Measurements from ENCODE around the gene SH2B3. TPM values are rescaled to one million over a fixed set of nuclear protein-coding genes. Genes with fewer than 3 reads are reported as not detected.

Gene SH2B3
- total RNA-seq, 1 donor from 2014 or later, result 47.1 TPM

GRCh38 chr12:111379942-111380554 is 25.7 kb upstream of the SH2B3 start:
- TF ChIP-seq CTCF (IDR thresholded peaks at IDR 0.05), result no peak
- Histone ChIP-seq H3K4me1 (no peaks in the 10 kb centered on the region), H3K4me3 (no peak overlapping the region), H3K36me3 (no peaks in the 10 kb centered on the region), H3K9me3 (no peaks in the 10 kb centered on the region), H3K27me3 (peaks cover 4% of the 10 kb centered on the region), H3K27ac (no peak overlapping the region)
- ATAC-seq (no peak), DNase-seq (no peak)
- intact Hi-C loops (cut with DNase I), result no loop called here

GRCh38 chr12:111384596-111384995 is 21.1 kb upstream of the SH2B3 start:
- intact Hi-C loops (cut with DNase I), result no loop called here
- TF ChIP-seq CTCF (IDR thresholded peaks at IDR 0.05), result no peak
- ATAC-seq, result no peak

GRCh38 chr12:111386885-111387284 is 18.8 kb upstream of the SH2B3 start:
- no peak for ATAC-seq
- no peaks in the 10 kb centered on the region for H3K9me3 ChIP-seq
- no peaks in the 10 kb centered on the region for H3K4me1 ChIP-seq
- DNase-seq, result no peak
- intact Hi-C loops (cut with DNase I), result no loop called here
- H3K27ac ChIP-seq, result no peak overlapping the region
- H3K36me3 ChIP-seq, result no peaks in the 10 kb centered on the region
- H3K4me3 ChIP-seq, result no peak overlapping the region
- TF ChIP-seq CTCF (IDR thresholded peaks at IDR 0.05), result no peak
- H3K27me3 ChIP-seq, result peaks cover 4% of the 10 kb centered on the region

More at GRCh38 chr12:111384596-111384995, 21.1 kb upstream of the SH2B3 start:
- Histone ChIP-seq H3K4me3 (no peak overlapping the region), H3K4me1 (no peaks in the 10 kb centered on the region), H3K9me3 (no peaks in the 10 kb centered on the region), H3K27me3 (peaks cover 4% of the 10 kb centered on the region), H3K27ac (no peak overlapping the region), H3K36me3 (no peaks in the 10 kb centered on the region)
- no peak for DNase-seq

- no peak for DNase-seq
- Histone ChIP-seq H3K9me3 (no peaks in the 10 kb centered on the region), H3K36me3 (no peaks in the 10 kb centered on the region), H3K4me3 (no peak overlapping the region), H3K27me3 (peaks cover 4% of the 10 kb centered on the region), H3K4me1 (no peaks in the 10 kb centered on the region), H3K27ac (no peak overlapping the region)
- no peak for ATAC-seq
- intact Hi-C loops (cut with DNase I), result no loop called here
- no peak for TF ChIP-seq CTCF (IDR thresholded peaks at IDR 0.05)
Measured at GRCh38 chr12:111387747-111388323, 17.9 kb upstream of the SH2B3 start.

- Histone ChIP-seq H3K27ac (no peak overlapping the region), H3K4me3 (no peak overlapping the region), H3K27me3 (no peaks in the 10 kb centered on the region), H3K36me3 (no peaks in the 10 kb centered on the region), H3K9me3 (no peaks in the 10 kb centered on the region), H3K4me1 (no peaks in the 10 kb centered on the region)
- DNase-seq (no peak), ATAC-seq (peak; percentile 20)
- no peak for TF ChIP-seq CTCF (IDR thresholded peaks at IDR 0.05)
- intact Hi-C loops (cut with DNase I), result no loop called here
Measured at GRCh38 chr12:111389635-111390034, 16.1 kb upstream of the SH2B3 start.

Measured in upper lobe of right lung (tissue), 1 donor.